ENCODE results near the gene CEMIP2. TPM values are rescaled to one million over a fixed set of nuclear protein-coding genes. Genes with fewer than 3 reads are reported as not detected.

CEMIP2 gene
- total RNA-seq, 1 donor from 2014 or later, result 34.4 TPM

DNA sequence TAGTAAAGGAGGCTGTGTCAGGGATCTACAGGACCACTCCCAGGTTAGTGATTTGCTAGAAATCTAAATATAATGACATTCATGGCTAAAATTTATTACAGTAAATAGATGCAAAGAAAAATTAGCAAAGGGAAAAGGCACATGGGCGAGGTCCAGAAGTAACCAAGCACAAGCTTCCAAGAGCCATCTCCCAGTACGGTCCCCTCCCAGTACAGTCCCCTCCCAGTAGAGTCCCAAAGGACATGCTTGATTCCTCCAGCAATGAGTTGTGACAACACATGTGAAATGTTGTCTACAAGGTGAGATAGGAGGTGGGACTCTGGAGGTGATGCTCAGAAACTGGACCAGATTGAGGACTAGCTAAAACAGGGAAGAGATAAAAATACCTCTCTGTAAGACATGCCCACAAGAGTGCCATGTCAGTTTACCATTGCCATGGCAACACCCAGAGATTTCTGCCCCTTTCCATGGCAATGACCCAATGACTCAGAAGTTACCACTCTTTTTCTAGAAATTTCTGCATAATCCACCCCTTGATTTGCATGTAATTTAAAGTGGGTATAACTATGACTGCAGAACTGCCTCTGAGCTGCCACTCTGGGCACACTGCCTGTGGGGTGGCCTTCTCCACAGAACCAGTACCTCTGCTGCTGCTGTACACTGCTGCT lies 27.9 kb upstream of the CEMIP2 start:
- Histone ChIP-seq H3K27me3 (no peaks in the 10 kb centered on the region), H3K36me3 (no peaks in the 10 kb centered on the region), H3K27ac (no peak overlapping the region), H3K9me3 (no peaks in the 10 kb centered on the region), H3K4me1 (no peaks in the 10 kb centered on the region), H3K4me3 (no peak overlapping the region)
- intact Hi-C loops (cut with DNase I), result loop anchor here (5.0 kb wide), 1 partner anchor 91 kb away; no protein-coding TSS in a partner anchor
- no peak for DNase-seq (ENCODE audit: low spot score in 2 of 2)
- no peak for TF ChIP-seq CTCF (IDR thresholded peaks at IDR 0.05)

GRCh38 chr9:71795097-71795813 lies 26.9 kb upstream of the CEMIP2 start:
- H3K27me3 ChIP-seq, result no peaks in the 10 kb centered on the region
- intact Hi-C loops (cut with DNase I), result loop anchor here (5.0 kb wide), 1 partner anchor 92 kb away; no protein-coding TSS in a partner anchor
- no peak overlapping the region for H3K4me3 ChIP-seq
- TF ChIP-seq CTCF (IDR thresholded peaks at IDR 0.05), result no peak
- H3K36me3 ChIP-seq, result no peaks in the 10 kb centered on the region
- H3K27ac ChIP-seq, result no peak overlapping the region
- H3K9me3 ChIP-seq, result no peaks in the 10 kb centered on the region
- no peak for DNase-seq (ENCODE audit: low spot score in 2 of 2)
- no peaks in the 10 kb centered on the region for H3K4me1 ChIP-seq

- Histone ChIP-seq H3K4me3 (no peak overlapping the region), H3K9me3 (no peaks in the 10 kb centered on the region), H3K4me1 (no peaks in the 10 kb centered on the region), H3K27ac (no peak overlapping the region), H3K27me3 (no peaks in the 10 kb centered on the region), H3K36me3 (no peaks in the 10 kb centered on the region)
- TF ChIP-seq CTCF (IDR thresholded peaks at IDR 0.05), result no peak
- DNase-seq (ENCODE audit: low spot score in 2 of 2), result no peak
- intact Hi-C loops (cut with DNase I), result no loop called here
These were observed 25.2 kb upstream of the CEMIP2 start for GRCh38 chr9:71793386-71794105.

DNA sequence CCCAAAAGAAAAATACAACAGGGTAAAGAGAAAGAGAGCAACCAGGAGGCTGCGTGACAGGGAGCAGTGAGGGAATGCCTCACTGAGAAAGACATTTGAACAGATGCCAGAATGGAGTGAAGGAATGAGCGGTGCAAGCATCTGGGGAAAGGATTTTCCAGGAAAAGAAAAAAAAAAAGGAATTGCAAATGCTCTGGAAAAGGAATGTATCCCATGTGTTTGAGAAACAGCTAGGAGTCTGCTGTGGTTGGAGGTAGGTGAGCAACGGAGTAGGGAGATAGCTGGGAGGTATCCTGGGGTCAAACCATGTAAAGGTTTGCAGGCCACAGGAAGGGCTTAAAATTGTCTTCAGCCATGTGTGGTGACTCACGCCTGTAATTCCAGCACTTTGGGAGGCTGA lies 23.6 kb upstream of the CEMIP2 start:
- H3K27me3 ChIP-seq, result no peaks in the 10 kb centered on the region
- no peaks in the 10 kb centered on the region for H3K4me1 ChIP-seq
- H3K36me3 ChIP-seq, result no peaks in the 10 kb centered on the region
- DNase-seq (ENCODE audit: low spot score in 2 of 2), result no peak
- no peak overlapping the region for H3K4me3 ChIP-seq
- TF ChIP-seq CTCF (IDR thresholded peaks at IDR 0.05), result no peak
- no peaks in the 10 kb centered on the region for H3K9me3 ChIP-seq
- H3K27ac ChIP-seq, result no peak overlapping the region
- intact Hi-C loops (cut with DNase I), result no loop called here

GRCh38 chr9:71790296-71790695 lies 22.0 kb upstream of the CEMIP2 start:
- TF ChIP-seq CTCF (IDR thresholded peaks at IDR 0.05), result no peak
- DNase-seq (ENCODE audit: low spot score in 2 of 2), result no peak
- no peak overlapping the region for H3K4me3 ChIP-seq
- no peaks in the 10 kb centered on the region for H3K36me3 ChIP-seq
- no peaks in the 10 kb centered on the region for H3K4me1 ChIP-seq
- intact Hi-C loops (cut with DNase I), result no loop called here
- no peaks in the 10 kb centered on the region for H3K9me3 ChIP-seq
- H3K27me3 ChIP-seq, result no peaks in the 10 kb centered on the region
- H3K27ac ChIP-seq, result no peak overlapping the region
